GM18951 (cell line): Measurements from ENCODE around the gene SCO1.

Experiments used
- POLR2A ChIP-seq: IDR thresholded peaks from 4 replicates; pipeline ENCODE4 v1.6.1; 2011; ENCODE audit warnings: mild to moderate bottlenecking; ENCODE audit not compliant: insufficient read length, insufficient read depth; ENCODE audit errors: extremely low read depth
- in situ Hi-C: fragments of 300-500 bp; cut with MboI; formaldehyde crosslinking; loops from one replicate; pipeline ENCODE4 v1.12.0; 2022; ENCODE audit warnings: low sequenced_read_pairs, mixed read lengths, inconsistent platforms; ENCODE audit not compliant: unreplicated experiment

The SCO1 gene

GRCh38 chr17:10629706-10630105, 67.6 kb downstream of the SCO1 start:
- TF ChIP-seq POLR2A = no peak
- in situ Hi-C loops = no loop called here

GRCh38 chr17:10628756-10629155, 68.6 kb downstream of the SCO1 start:
- in situ Hi-C loops = no loop called here
- TF ChIP-seq POLR2A = no peak

GRCh38 chr17:10626390-10626789, 70.9 kb downstream of the SCO1 start:
- no peak for TF ChIP-seq POLR2A
- in situ Hi-C loops = no loop called here

- in situ Hi-C loops = loop anchor here (25.0 kb wide), 1 partner anchor 688 kb away; no protein-coding TSS in a partner anchor
- TF ChIP-seq POLR2A = no peak
Observed at GRCh38 chr17:10624969-10625368, 72.4 kb downstream of the SCO1 start.

- in situ Hi-C loops = loop anchor here (25.0 kb wide), 1 partner anchor 687 kb away; no protein-coding TSS in a partner anchor
- no peak for TF ChIP-seq POLR2A
Observed at GRCh38 chr17:10623737-10624338, 73.5 kb downstream of the SCO1 start.

GRCh38 chr17:10622617-10623485, 74.5 kb downstream of the SCO1 start:
- TF ChIP-seq POLR2A = no peak
- in situ Hi-C loops = loop anchor here (25.0 kb wide), 1 partner anchor 686 kb away; no protein-coding TSS in a partner anchor
